CD4-positive, alpha-beta T cell (primary cell): ENCODE results near the gene LRRC8E. TPM values are rescaled to one million over a fixed set of nuclear protein-coding genes. Genes with fewer than 3 reads are reported as not detected.

Experiments used
- ATAC-seq: fragments of 200-7000 bp; cut with Tn5 transposase; one replicate; pipeline ENCODE4 v1.10.0; 2022; ENCODE audit warnings: mild to moderate bottlenecking; ENCODE audit not compliant: poor library complexity
- CTCF ChIA-PET: fragments of 350-600 bp; sonication (Branson Sonifier 250); formaldehyde crosslinking; loops from one replicate; lab custom pipeline; 2021; ENCODE audit warnings: antibody characterized with exemption, inconsistent platforms; lab: Charles Lee
- POLR2A ChIA-PET: fragments of 350-600 bp; sonication (Branson Sonifier 250); formaldehyde crosslinking; loops from one replicate; lab custom pipeline; 2021; ENCODE audit warnings: antibody characterized with exemption, inconsistent platforms; lab: Charles Lee
- DNase-seq, 14 experiments: peaks; one replicate each; pipeline ENCODE4 v3.0.0-alpha.2; 2013 to 2020; ENCODE audit warnings: mixed read lengths in 2 of 14
- H3K27ac ChIP-seq, 2 donors: one replicate each; pipeline versions ENCODE4 v1.5.1 to v1.7.0; 2013; ENCODE audit warnings: low read length in 2 of 2, low read depth in 1 of 2, mild to moderate bottlenecking in 1 of 2
- H3K27me3 ChIP-seq, 2 experiments: 1 replicate in 1 of 2; 2 replicates in 1 of 2; pipeline versions ENCODE4 v1.6.1 to v1.7.0; 2013; ENCODE audit warnings: low read length in 2 of 2, control low read depth in 1 of 2, mild to moderate bottlenecking in 1 of 2, moderate library complexity in 1 of 2; ENCODE audit not compliant: insufficient read depth in 2 of 2, control insufficient read depth in 1 of 2
- H3K36me3 ChIP-seq: one replicate; pipeline ENCODE4 v1.6.1; 2013; ENCODE audit warnings: low read length, control low read depth; ENCODE audit not compliant: insufficient read depth
- H3K4me1 ChIP-seq: one replicate; pipeline ENCODE4 v1.6.1; 2013; ENCODE audit warnings: low read length, control low read depth; ENCODE audit not compliant: insufficient read depth
- H3K4me3 ChIP-seq: one replicate; pipeline ENCODE4 v1.5.1; 2013; ENCODE audit warnings: mild to moderate bottlenecking, low read length, moderate library complexity
- H3K9me3 ChIP-seq, 2 experiments: 1 replicate in 1 of 2; 2 replicates in 1 of 2; pipeline versions ENCODE4 v1.6.1 to v1.7.0; 2013; ENCODE audit warnings: low read length in 2 of 2, mild to moderate bottlenecking in 2 of 2, control low read depth in 1 of 2, moderate library complexity in 1 of 2; ENCODE audit not compliant: control insufficient read depth in 1 of 2, insufficient read depth in 1 of 2
- H3K27ac Mint-ChIP-seq: one replicate; pipeline ENCODE4 v1.8.0; 2020; ENCODE audit warnings: mixed read lengths
- H3K27me3 Mint-ChIP-seq: one replicate; pipeline ENCODE4 v1.8.0; 2021; ENCODE audit warnings: mixed read lengths
- H3K36me3 Mint-ChIP-seq: one replicate; pipeline ENCODE4 v1.8.0; 2021; ENCODE audit warnings: low read depth, mixed read lengths
- H3K4me1 Mint-ChIP-seq: one replicate; pipeline ENCODE4 v1.8.0; 2021; ENCODE audit warnings: low read depth, mixed read lengths
- H3K4me3 Mint-ChIP-seq: one replicate; pipeline ENCODE4 v1.8.0; 2020; ENCODE audit warnings: mild to moderate bottlenecking, mixed read lengths
- H3K9me3 Mint-ChIP-seq: one replicate; pipeline ENCODE4 v1.8.0; 2020; ENCODE audit warnings: mixed read lengths
- CTCF ChIP-seq: fragments of 200-600 bp; IDR thresholded peaks from one replicate; pipeline ENCODE4 v1.8.0; 2022; ENCODE audit warnings: antibody characterized with exemption, mild to moderate bottlenecking
- intact Hi-C, 2 experiments: fragments of 100-400 bp; cut with DNase I in 1 of 2; cut with micrococcal nuclease in 1 of 2; formaldehyde crosslinking; loops; one replicate each; pipeline versions ENCODE4 v1.15.1 to v1.9.0; 2023 to 2025; cut with DNase I, micrococcal nuclease
- total RNA-seq, 174 experiments: library from RNA in 2 of 174; stranded (reverse) in 2 of 174; gene quantifications; one replicate each; pipeline ENCODE4 v1.2.3 and lab custom pipeline; 2021 to 2026

Gene LRRC8E
- total RNA-seq, 2 experiments from 2014 or later = not detected

GRCh38 chr19:7919610-7920518 lies 31.6 kb downstream of the LRRC8E start, which contains the start of gene SNAPC2:
Gene SNAPC2, plus strand, starts transcription at chr19:7920338. Its CDS starts 29 bp downstream, at chr19:7920367.
- H3K4me1 ChIP-seq = peaks cover 70% of the 10 kb centered on the region
- POLR2A ChIA-PET = interaction anchor here (0.6 to 7.7 kb wide), 25 partner anchors 9 to 1547 kb away, joined by 3 to 116 read pairs (median 4); partner anchors contain the start of genes ALKBH7, ARHGEF18, MAP2K7 and PET100
- CTCF ChIA-PET = interaction anchor here (0.8 to 5.6 kb wide), 10 partner anchors 9 to 239 kb away, joined by 3 to 43 read pairs (median 6); partner anchors contain the start of genes MAP2K7, TIMM44 and TRAPPC5
- peaks cover 0 to 9% of the 10 kb centered on the region in 2 experiments for H3K9me3 ChIP-seq
- H3K36me3 ChIP-seq = peaks cover 18% of the 10 kb centered on the region
- TF ChIP-seq CTCF = no peak
- DNase-seq (peak; percentile 93 to 98 (median 96)), ATAC-seq (peak; percentile 64)
- peaks cover 34 to 35% of the 10 kb centered on the region in 2 experiments for H3K27me3 ChIP-seq
- no peaks in the 10 kb centered on the region for H3K9me3 Mint-ChIP-seq
- peak within 1 kb of the TSS; percentile 69 for H3K4me3 ChIP-seq
- peak within 1 kb of the TSS; percentile 94 for H3K4me3 Mint-ChIP-seq
- peak within 1 kb of the TSS; percentile 78 to 79 for H3K27ac ChIP-seq
- H3K36me3 Mint-ChIP-seq = peaks cover 20% of the 10 kb centered on the region
- H3K27ac Mint-ChIP-seq = peak within 1 kb of the TSS; percentile 79
- H3K4me1 Mint-ChIP-seq = peaks cover 37% of the 10 kb centered on the region
- peaks cover 37% of the 10 kb centered on the region for H3K27me3 Mint-ChIP-seq
- intact Hi-C loops = loop anchor here (1.0 to 10.0 kb wide), 6 partner anchors 16 to 1555 kb away; partner anchors contain the start of genes CLPP (in 1 of the 2), NDUFA7 (in 1 of the 2) and RPS28 (in 1 of the 2)

GRCh38 chr19:7920519-7921301 lies 32.4 kb downstream of the LRRC8E start:
- H3K27ac ChIP-seq = peak overlapping the region; percentile 78 to 79
- no peak for TF ChIP-seq CTCF
- H3K4me3 ChIP-seq = peak overlapping the region; percentile 69
- H3K4me1 Mint-ChIP-seq = peaks cover 37% of the 10 kb centered on the region
- peak overlapping the region; percentile 94 for H3K4me3 Mint-ChIP-seq
- DNase-seq = peak; percentile 98 to 100 (median 100)
- H3K9me3 ChIP-seq = peaks cover 0 to 9% of the 10 kb centered on the region in 2 experiments
- intact Hi-C loops = loop anchor here (1.0 to 10.0 kb wide), 6 partner anchors 16 to 1556 kb away; partner anchors contain the start of genes CLPP (in 1 of the 2), NDUFA7 (in 1 of the 2) and RPS28 (in 1 of the 2)
- peaks cover 20% of the 10 kb centered on the region for H3K36me3 Mint-ChIP-seq
- ATAC-seq = peak; percentile 73
- H3K27ac Mint-ChIP-seq = peak overlapping the region; percentile 79
- peaks cover 18% of the 10 kb centered on the region for H3K36me3 ChIP-seq
- H3K4me1 ChIP-seq = peaks cover 71% of the 10 kb centered on the region
- ChIA-PET CTCF (interaction anchor here (1.0 to 5.6 kb wide), 8 partner anchors 9 to 240 kb away, joined by 3 to 43 read pairs (median 10); partner anchors contain the start of genes MAP2K7, TIMM44 and TRAPPC5), POLR2A (interaction anchor here (0.8 to 7.7 kb wide), 25 partner anchors 9 to 1548 kb away, joined by 3 to 116 read pairs (median 4); partner anchors contain the start of genes ALKBH7, ARHGEF18, MAP2K7 and PET100)
- peaks cover 29% of the 10 kb centered on the region for H3K27me3 Mint-ChIP-seq
- H3K9me3 Mint-ChIP-seq = no peaks in the 10 kb centered on the region
- H3K27me3 ChIP-seq = peaks cover 28% of the 10 kb centered on the region in 2 experiments
